OCI-LY7 (cell line): Measurements from ENCODE around the gene PGF.

Source experiments
- CTCF ChIP-seq: fragments of 200-600 bp; sonication (generic); conservative IDR thresholded peaks from 2 replicates; pipeline ENCODE4 v1.5.1; 2014; ENCODE audit warnings: mild to moderate bottlenecking, antibody characterized with exemption, low read length, moderate library complexity, mixed read lengths
- EZH2phosphoT487 ChIP-seq: fragments of 200-600 bp; sonication (generic); IDR thresholded peaks from 2 replicates; pipeline ENCODE4 v1.6.1; 2018; ENCODE audit warnings: low read depth, borderline replicate concordance, mild to moderate bottlenecking, mixed run types, antibody characterized with exemption, low read length, moderate library complexity, mixed read lengths

- TF ChIP-seq CTCF (no peak), EZH2phosphoT487 (no peak)
Measured at GRCh38 chr14:74938531-74939495, 16.6 kb downstream of the PGF start.
